SIG-M5 treated with dmso at 0.1 percent for 504 hours (cell line): ENCODE measurements around the gene MRRF.

Source experiments
- DNase-seq: peaks from one replicate; lab custom pipeline; 2025; ENCODE audit not compliant: unreplicated experiment; lab: John Stamatoyannopoulos, UW

Gene MRRF

DNA sequence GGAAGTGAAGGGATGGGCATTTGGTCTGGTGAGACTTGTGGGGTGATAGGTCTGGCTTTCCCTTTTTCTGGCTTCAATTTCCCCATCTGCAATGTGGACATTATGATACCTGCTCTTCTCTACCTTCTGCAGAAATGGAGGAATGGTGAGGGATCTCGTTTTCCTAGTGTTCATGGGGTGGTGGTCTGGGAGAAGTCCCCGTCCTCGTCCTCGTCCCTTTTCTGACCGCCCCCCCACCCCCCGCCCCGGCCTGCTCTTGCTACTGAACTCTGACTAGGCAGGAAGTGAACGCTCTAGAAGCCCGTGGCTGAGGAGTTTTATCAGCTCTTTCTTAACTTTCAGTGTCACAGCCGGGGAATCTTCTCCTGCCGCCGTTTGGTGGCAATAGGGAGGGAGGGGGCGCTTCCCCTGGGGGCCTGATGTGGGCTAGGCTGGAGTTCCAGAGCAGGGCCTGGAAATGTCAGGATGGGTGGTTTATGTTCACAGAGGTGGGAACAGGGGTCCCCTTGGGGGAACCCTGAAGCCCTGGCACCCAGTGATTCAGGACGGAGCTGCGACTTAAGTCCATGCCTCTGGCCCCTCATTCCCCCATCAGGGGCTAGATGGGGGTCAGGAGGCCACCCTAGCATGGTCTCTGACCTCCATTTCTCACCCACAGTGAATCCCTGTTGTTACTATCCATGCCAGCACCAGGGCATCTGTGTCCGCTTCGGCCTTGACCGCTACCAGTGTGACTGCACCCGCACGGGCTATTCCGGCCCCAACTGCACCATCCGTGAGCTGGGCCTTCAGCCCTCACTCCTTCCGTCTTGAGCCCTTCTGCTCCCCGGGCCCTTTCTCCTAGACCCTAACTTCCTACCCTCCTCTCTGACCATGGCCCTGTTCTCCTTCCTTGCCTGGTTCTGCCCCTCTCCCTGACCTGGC is 112.8 kb downstream of the MRRF start:
- DNase-seq: no peak

DNA sequence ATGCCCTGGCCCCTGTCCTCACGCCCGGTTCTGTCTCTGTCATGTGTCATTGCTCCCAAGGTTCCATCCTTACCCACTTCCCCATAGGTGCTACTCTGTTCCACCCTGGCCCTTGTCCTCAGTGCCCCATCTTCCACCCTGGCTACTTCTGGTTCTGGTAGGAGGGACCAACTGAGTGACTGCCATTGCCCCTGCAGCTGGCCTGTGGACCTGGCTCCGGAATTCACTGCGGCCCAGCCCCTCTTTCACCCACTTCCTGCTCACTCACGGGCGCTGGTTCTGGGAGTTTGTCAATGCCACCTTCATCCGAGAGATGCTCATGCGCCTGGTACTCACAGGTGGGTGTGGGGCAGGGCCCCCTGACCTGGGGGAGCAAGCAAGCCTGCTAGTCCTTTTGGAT is 113.6 kb downstream of the MRRF start:
- no peak for DNase-seq

DNA sequence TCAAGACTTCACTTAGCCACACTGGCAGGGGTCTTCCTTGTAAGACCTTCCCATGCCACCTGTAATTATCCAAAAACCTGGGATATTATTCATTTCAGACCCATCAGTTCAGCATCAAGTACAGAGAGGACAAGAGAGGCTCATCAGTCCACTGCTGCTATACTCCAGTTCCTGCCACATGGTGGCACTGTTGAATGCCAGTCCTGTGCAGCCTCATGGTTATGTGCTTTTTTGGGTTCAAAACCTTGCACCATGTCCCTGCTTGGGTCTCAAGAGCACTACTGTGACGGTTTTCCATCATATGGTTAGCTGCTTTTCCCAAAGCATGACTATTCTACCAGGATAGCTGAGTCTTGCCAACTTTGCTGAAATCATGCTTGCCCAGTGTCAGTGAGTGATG is 114.7 kb downstream of the MRRF start:
- no peak for DNase-seq

DNA sequence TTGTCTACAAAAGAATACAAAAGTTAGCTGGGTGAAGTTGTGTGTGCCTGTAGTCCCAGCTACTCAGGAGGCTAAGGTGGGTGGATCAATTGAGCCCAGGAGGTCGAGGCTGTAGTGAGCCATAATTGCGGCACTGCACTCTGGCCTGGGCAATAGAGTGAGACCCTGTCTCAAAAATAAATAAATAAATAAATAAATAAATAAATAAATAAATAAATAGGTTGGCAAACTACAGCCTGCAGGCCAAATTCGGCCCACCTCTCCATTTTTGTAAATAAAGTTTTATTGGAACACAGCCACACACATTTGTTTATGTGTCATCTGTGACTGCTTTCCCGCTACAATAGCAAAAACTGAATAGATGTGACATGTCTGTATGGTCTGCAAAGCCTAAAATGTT is 115.6 kb downstream of the MRRF start:
- DNase-seq: no peak
